ENCODE results near the gene UBE2D4.
"Not testable (repeated sequence)": the region's sequence is repeated elsewhere in the genome, so short reads cannot be mapped to it uniquely, and the experiment has no call there.

The UBE2D4 gene

GRCh38 chr7:43884209-43884608, 42.0 kb upstream of the UBE2D4 start:
- TF ChIP-seq SUZ12 (IDR thresholded peaks at IDR 0.05; ENCODE audit: extremely low read depth, insufficient read depth, insufficient read length): no peak
- TF ChIP-seq ZNF274 (IDR thresholded peaks at IDR 0.05; ENCODE audit: low read depth, low read length): no peak
- TF ChIP-seq YY1 (IDR thresholded peaks at IDR 0.05; ENCODE audit: insufficient read depth, insufficient read length): no peak
- no peak for DNase-seq (ENCODE audit: low read depth, low spot score)
- Histone ChIP-seq H3K36me3 (ENCODE audit: insufficient read depth, insufficient read length, low read length) (peaks cover 37% of the 10 kb centered on the region), H3K4me3 (ENCODE audit: insufficient read length, low read depth) (no peak overlapping the region), H3K27me3 (ENCODE audit: insufficient read depth, insufficient read length) (no peaks in the 10 kb centered on the region), H3K9ac (ENCODE audit: insufficient read length, low read depth) (no peak overlapping the region), H3K9me3 (ENCODE audit: insufficient read depth, low read length) (no peaks in the 10 kb centered on the region), H3K4me1 (ENCODE audit: insufficient read depth, insufficient read length) (no peaks in the 10 kb centered on the region)

- peaks cover 36% of the 10 kb centered on the region for H3K36me3 ChIP-seq (ENCODE audit: insufficient read depth, insufficient read length, low read length)
- H3K9ac ChIP-seq (ENCODE audit: insufficient read length, low read depth): no peak overlapping the region
- no peak for DNase-seq (ENCODE audit: low read depth, low spot score)
- no peaks in the 10 kb centered on the region for H3K9me3 ChIP-seq (ENCODE audit: insufficient read depth, low read length)
- TF ChIP-seq ZNF274 (IDR thresholded peaks at IDR 0.05; ENCODE audit: low read depth, low read length) (no peak), SUZ12 (IDR thresholded peaks at IDR 0.05; ENCODE audit: extremely low read depth, insufficient read depth, insufficient read length) (no peak), YY1 (IDR thresholded peaks at IDR 0.05; ENCODE audit: insufficient read depth, insufficient read length) (no peak)
- no peaks in the 10 kb centered on the region for H3K27me3 ChIP-seq (ENCODE audit: insufficient read depth, insufficient read length)
- no peaks in the 10 kb centered on the region for H3K4me1 ChIP-seq (ENCODE audit: insufficient read depth, insufficient read length)
- H3K4me3 ChIP-seq (ENCODE audit: insufficient read length, low read depth): no peak overlapping the region
Observed at GRCh38 chr7:43884617-43885016, 41.6 kb upstream of the UBE2D4 start.

- H3K9ac ChIP-seq (ENCODE audit: insufficient read length, low read depth): no peak overlapping the region
- DNase-seq (ENCODE audit: low read depth, low spot score): no peak
- H3K9me3 ChIP-seq (ENCODE audit: insufficient read depth, low read length): no peaks in the 10 kb centered on the region
- H3K36me3 ChIP-seq (ENCODE audit: insufficient read depth, insufficient read length, low read length): peaks cover 17% of the 10 kb centered on the region
- no peak for TF ChIP-seq ZNF274 (IDR thresholded peaks at IDR 0.05; ENCODE audit: low read depth, low read length)
- TF ChIP-seq YY1 (IDR thresholded peaks at IDR 0.05; ENCODE audit: insufficient read depth, insufficient read length): no peak
- no peak for TF ChIP-seq SUZ12 (IDR thresholded peaks at IDR 0.05; ENCODE audit: extremely low read depth, insufficient read depth, insufficient read length)
- no peaks in the 10 kb centered on the region for H3K4me1 ChIP-seq (ENCODE audit: insufficient read depth, insufficient read length)
- H3K27me3 ChIP-seq (ENCODE audit: insufficient read depth, insufficient read length): no peaks in the 10 kb centered on the region
- H3K4me3 ChIP-seq (ENCODE audit: insufficient read length, low read depth): no peak overlapping the region
Observed at GRCh38 chr7:43888993-43889945, 37.0 kb upstream of the UBE2D4 start.

GRCh38 chr7:43890468-43890867, 35.8 kb upstream of the UBE2D4 start:
- no peak overlapping the region for H3K4me3 ChIP-seq (ENCODE audit: insufficient read length, low read depth)
- H3K9me3 ChIP-seq (ENCODE audit: insufficient read depth, low read length): no peaks in the 10 kb centered on the region
- DNase-seq (ENCODE audit: low read depth, low spot score): no peak
- H3K4me1 ChIP-seq (ENCODE audit: insufficient read depth, insufficient read length): no peaks in the 10 kb centered on the region
- no peak for TF ChIP-seq YY1 (IDR thresholded peaks at IDR 0.05; ENCODE audit: insufficient read depth, insufficient read length)
- TF ChIP-seq ZNF274 (IDR thresholded peaks at IDR 0.05; ENCODE audit: low read depth, low read length): no peak
- TF ChIP-seq SUZ12 (IDR thresholded peaks at IDR 0.05; ENCODE audit: extremely low read depth, insufficient read depth, insufficient read length): no peak
- no peaks in the 10 kb centered on the region for H3K27me3 ChIP-seq (ENCODE audit: insufficient read depth, insufficient read length)
- H3K36me3 ChIP-seq (ENCODE audit: insufficient read depth, insufficient read length, low read length): peaks cover 11% of the 10 kb centered on the region
- no peak overlapping the region for H3K9ac ChIP-seq (ENCODE audit: insufficient read length, low read depth)

- H3K9ac ChIP-seq (ENCODE audit: insufficient read length, low read depth): no peak overlapping the region
Observed at GRCh38 chr7:43891069-43891955, 34.9 kb upstream of the UBE2D4 start.

GRCh38 chr7:43895847-43896415, 30.3 kb upstream of the UBE2D4 start:
- Histone ChIP-seq H3K27me3 (ENCODE audit: insufficient read depth, insufficient read length) (no peaks in the 10 kb centered on the region), H3K4me1 (ENCODE audit: insufficient read depth, insufficient read length) (no peaks in the 10 kb centered on the region)
- TF ChIP-seq ZNF274 (IDR thresholded peaks at IDR 0.05; ENCODE audit: low read depth, low read length): no peak
- no peak for TF ChIP-seq YY1 (IDR thresholded peaks at IDR 0.05; ENCODE audit: insufficient read depth, insufficient read length)
- TF ChIP-seq SUZ12 (IDR thresholded peaks at IDR 0.05; ENCODE audit: extremely low read depth, insufficient read depth, insufficient read length): no peak

More at GRCh38 chr7:43891069-43891955, 34.9 kb upstream of the UBE2D4 start:
- Histone ChIP-seq H3K4me1 (ENCODE audit: insufficient read depth, insufficient read length) (no peaks in the 10 kb centered on the region), H3K36me3 (ENCODE audit: insufficient read depth, insufficient read length, low read length) (peaks cover 5% of the 10 kb centered on the region), H3K4me3 (ENCODE audit: insufficient read length, low read depth) (no peak overlapping the region), H3K27me3 (ENCODE audit: insufficient read depth, insufficient read length) (no peaks in the 10 kb centered on the region), H3K9me3 (ENCODE audit: insufficient read depth, low read length) (no peaks in the 10 kb centered on the region)
- TF ChIP-seq SUZ12 (IDR thresholded peaks at IDR 0.05; ENCODE audit: extremely low read depth, insufficient read depth, insufficient read length) (no peak), YY1 (IDR thresholded peaks at IDR 0.05; ENCODE audit: insufficient read depth, insufficient read length) (no peak), ZNF274 (IDR thresholded peaks at IDR 0.05; ENCODE audit: low read depth, low read length) (no peak)
- DNase-seq (ENCODE audit: low read depth, low spot score): no peak

GRCh38 chr7:43898571-43898970, 27.7 kb upstream of the UBE2D4 start:
- H3K9ac ChIP-seq (ENCODE audit: insufficient read length, low read depth); H3K27me3 ChIP-seq (ENCODE audit: insufficient read depth, insufficient read length); DNase-seq (ENCODE audit: low read depth, low spot score); H3K4me1 ChIP-seq (ENCODE audit: insufficient read depth, insufficient read length); H3K4me3 ChIP-seq (ENCODE audit: insufficient read length, low read depth); H3K36me3 ChIP-seq (ENCODE audit: insufficient read depth, insufficient read length, low read length); H3K9me3 ChIP-seq (ENCODE audit: insufficient read depth, low read length): not testable (repeated sequence)

More at GRCh38 chr7:43895847-43896415, 30.3 kb upstream of the UBE2D4 start:
- DNase-seq (ENCODE audit: low read depth, low spot score): no peak
- Histone ChIP-seq H3K4me3 (ENCODE audit: insufficient read length, low read depth) (no peak overlapping the region), H3K9ac (ENCODE audit: insufficient read length, low read depth) (no peak overlapping the region), H3K9me3 (ENCODE audit: insufficient read depth, low read length) (no peaks in the 10 kb centered on the region), H3K36me3 (ENCODE audit: insufficient read depth, insufficient read length, low read length) (no peaks in the 10 kb centered on the region)

Data from NT2/D1 (cell line).